22Rv1 (cell line): Measurements from ENCODE around the gene TOLLIP.

ENCODE experiments used
- CTCF ChIP-seq: fragments of 450-650 bp; IDR thresholded peaks from 2 replicates; pipeline ENCODE4 v1.5.1; 2017; ENCODE audit warnings: mild to moderate bottlenecking
- ZFX ChIP-seq: fragments of 450-650 bp; IDR thresholded peaks from 2 replicates; pipeline ENCODE4 v1.6.1; 2017; ENCODE audit warnings: antibody characterized with exemption, borderline replicate concordance

GRCh38 chr11:1251236-1251770 is 58.1 kb downstream of the TOLLIP start:
- no peak for TF ChIP-seq CTCF
- no peak for TF ChIP-seq ZFX
